GM12865 (cell line): ENCODE results near the gene SERINC2.

Experiments used
- DNase-seq: peaks from one replicate; pipeline ENCODE4 v3.0.0; 2010; ENCODE audit warnings: low read depth
- H3K4me3 ChIP-seq: 2 replicates; pipeline ENCODE4 v1.5.1; 2011; ENCODE audit warnings: mild to moderate bottlenecking, low read depth, low read length, control low read depth
- TF ChIP-seq, protein P1 (sequence below): IDR thresholded peaks from 2 replicates; pipeline ENCODE4 v1.5.1; 2011; ENCODE audit warnings: low read length, control low read depth, low read depth, inconsistent platforms; ENCODE audit not compliant: insufficient read depth; ENCODE audit errors: missing control alignments

Gene SERINC2

DNA sequence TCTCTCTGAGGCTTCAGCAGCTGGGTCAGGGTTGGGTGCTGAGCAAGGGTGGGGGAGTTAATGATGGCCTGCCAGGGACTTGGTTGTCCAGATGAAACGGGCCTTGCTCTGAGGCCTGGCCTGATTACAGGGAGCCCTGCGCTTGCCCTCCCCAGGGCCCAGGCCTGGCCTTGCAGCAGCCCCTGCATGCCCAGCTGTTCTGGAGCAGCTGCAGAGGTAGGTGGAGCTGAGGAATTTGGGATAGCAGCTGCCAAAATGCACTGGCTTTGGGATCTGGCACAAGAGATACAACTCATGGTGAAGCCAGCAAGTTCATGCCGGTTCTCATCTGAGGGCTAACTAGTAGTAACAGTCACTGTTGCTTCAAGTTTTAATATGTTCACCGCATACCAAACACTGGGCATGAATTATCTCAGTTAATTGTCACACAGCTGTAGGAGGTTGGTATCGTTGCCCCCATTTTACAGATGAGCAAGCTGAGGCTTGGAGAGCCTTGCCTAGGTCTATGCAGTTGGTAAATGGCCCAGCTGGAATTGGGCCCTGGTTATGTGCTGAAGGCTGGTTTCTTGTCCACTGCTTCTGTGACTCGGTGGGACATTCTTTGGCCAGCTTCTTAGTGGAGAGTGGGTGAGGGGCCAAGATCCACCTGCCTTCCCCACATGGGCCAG, 7.3 kb upstream of the SERINC2 start:
- no peak for DNase-seq
- TF ChIP-seq, protein P1, sequence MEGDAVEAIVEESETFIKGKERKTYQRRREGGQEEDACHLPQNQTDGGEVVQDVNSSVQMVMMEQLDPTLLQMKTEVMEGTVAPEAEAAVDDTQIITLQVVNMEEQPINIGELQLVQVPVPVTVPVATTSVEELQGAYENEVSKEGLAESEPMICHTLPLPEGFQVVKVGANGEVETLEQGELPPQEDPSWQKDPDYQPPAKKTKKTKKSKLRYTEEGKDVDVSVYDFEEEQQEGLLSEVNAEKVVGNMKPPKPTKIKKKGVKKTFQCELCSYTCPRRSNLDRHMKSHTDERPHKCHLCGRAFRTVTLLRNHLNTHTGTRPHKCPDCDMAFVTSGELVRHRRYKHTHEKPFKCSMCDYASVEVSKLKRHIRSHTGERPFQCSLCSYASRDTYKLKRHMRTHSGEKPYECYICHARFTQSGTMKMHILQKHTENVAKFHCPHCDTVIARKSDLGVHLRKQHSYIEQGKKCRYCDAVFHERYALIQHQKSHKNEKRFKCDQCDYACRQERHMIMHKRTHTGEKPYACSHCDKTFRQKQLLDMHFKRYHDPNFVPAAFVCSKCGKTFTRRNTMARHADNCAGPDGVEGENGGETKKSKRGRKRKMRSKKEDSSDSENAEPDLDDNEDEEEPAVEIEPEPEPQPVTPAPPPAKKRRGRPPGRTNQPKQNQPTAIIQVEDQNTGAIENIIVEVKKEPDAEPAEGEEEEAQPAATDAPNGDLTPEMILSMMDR, result no peak
- no peak overlapping the region for H3K4me3 ChIP-seq

- TF ChIP-seq, protein P1, result no peak
- no peak overlapping the region for H3K4me3 ChIP-seq
- no peak for DNase-seq
Measured at GRCh38 chr1:31407029-31407626, 5.9 kb upstream of the SERINC2 start.

DNA sequence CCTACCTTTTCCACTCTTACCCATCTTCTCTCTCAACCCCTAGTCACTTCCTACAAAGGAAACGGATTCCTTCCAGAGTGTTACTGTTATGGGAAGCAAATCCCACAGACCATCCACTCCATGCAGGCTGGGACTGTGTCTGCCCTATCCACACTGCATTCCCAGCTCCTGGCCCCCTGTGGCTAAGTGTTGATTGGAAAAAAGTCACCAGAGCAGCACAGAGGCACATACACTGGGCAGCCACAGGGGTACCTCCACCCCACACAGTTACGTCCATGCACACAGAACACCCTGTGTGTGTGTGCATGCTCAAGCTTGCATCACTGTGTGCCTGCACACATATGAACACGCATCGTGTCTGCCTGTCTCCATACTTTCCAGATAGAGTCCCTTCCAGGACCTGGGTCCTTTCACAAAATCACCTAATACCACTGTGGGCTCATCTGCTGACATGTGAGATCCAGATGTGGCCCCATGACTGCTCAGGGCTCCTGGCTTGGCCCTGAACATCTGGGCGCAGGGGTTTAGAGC, 4.2 kb upstream of the SERINC2 start:
- H3K4me3 ChIP-seq, result no peak overlapping the region

GRCh38 chr1:31409946-31410858, 2.8 kb upstream of the SERINC2 start:
- TF ChIP-seq, protein P1, result no peak
- H3K4me3 ChIP-seq, result no peak overlapping the region
- DNase-seq, result no peak

More for the DNA sequence above, 4.2 kb upstream of the SERINC2 start:
- DNase-seq, result no peak
- TF ChIP-seq, protein P1, result no peak

GRCh38 chr1:31410871-31411270, 2.1 kb upstream of the SERINC2 start:
- no peak overlapping the region for H3K4me3 ChIP-seq
- TF ChIP-seq, protein P1, result no peak
- DNase-seq, result no peak

GRCh38 chr1:31412205-31412604, 808 bp upstream of the SERINC2 start:
- TF ChIP-seq, protein P1, result no peak
- H3K4me3 ChIP-seq, result no peak overlapping the region
- no peak for DNase-seq
